HG03280 (cell line): ENCODE measurements around the gene ZFPL1.

ENCODE experiments used
- ATAC-seq: cut with Tn5 transposase; IDR thresholded peaks from one replicate; pipeline ENCODE4 v1.9.1; 2021; ENCODE audit warnings: mild to moderate bottlenecking, moderate library complexity; ENCODE audit not compliant: unreplicated experiment

The ZFPL1 gene

GRCh38 chr11:65089621-65090020 is 5.6 kb downstream of the ZFPL1 start:
- ATAC-seq, result no peak

- no peak for ATAC-seq
These were observed 6.6 kb downstream of the ZFPL1 start for GRCh38 chr11:65090628-65091027.

- ATAC-seq, result no peak
These were observed 11.4 kb downstream of the ZFPL1 start for GRCh38 chr11:65095427-65095826.

- peak; percentile 86 for ATAC-seq
These were observed 12.2 kb downstream of the ZFPL1 start, which contains the start of gene VPS51 for GRCh38 chr11:65095974-65096806. TSS of gene VPS51 (plus strand) at chr11:65096214. CDS start at chr11:65096251, 37 bp downstream.

GRCh38 chr11:65096926-65097325 is 12.9 kb downstream of the ZFPL1 start:
- no peak for ATAC-seq

GRCh38 chr11:65100674-65101350 is 16.8 kb downstream of the ZFPL1 start:
- no peak for ATAC-seq

GRCh38 chr11:65102142-65103095 is 18.4 kb downstream of the ZFPL1 start:
- no peak for ATAC-seq

GRCh38 chr11:65103476-65103875 is 19.5 kb downstream of the ZFPL1 start:
- no peak for ATAC-seq

- ATAC-seq, result no peak
These were observed 20.6 kb downstream of the ZFPL1 start for GRCh38 chr11:65104628-65105027.

GRCh38 chr11:65107078-65107477 is 23.1 kb downstream of the ZFPL1 start:
- no peak for ATAC-seq

GRCh38 chr11:65107751-65108468 is 23.9 kb downstream of the ZFPL1 start:
- no peak for ATAC-seq

GRCh38 chr11:65108469-65109123 is 24.6 kb downstream of the ZFPL1 start:
- no peak for ATAC-seq

GRCh38 chr11:65109231-65110198 is 25.5 kb downstream of the ZFPL1 start:
- no peak for ATAC-seq

- ATAC-seq, result no peak
These were observed 26.4 kb downstream of the ZFPL1 start for GRCh38 chr11:65110354-65110861.

GRCh38 chr11:65111159-65111743 is 27.2 kb downstream of the ZFPL1 start:
- ATAC-seq, result no peak

GRCh38 chr11:65111744-65112545 is 27.9 kb downstream of the ZFPL1 start, which contains the start of gene TM7SF2:
TSS of gene TM7SF2 (plus strand) at chr11:65111872. CDS start at chr11:65112016, 144 bp downstream.
- ATAC-seq, result peak; percentile 65
